Measurements from ENCODE around the gene ZNF746.

GRCh38 chr7:149457766-149458165 is 39.8 kb downstream of the ZNF746 start:
- TF ChIP-seq CTCF (tag by site-specific recombination; IDR thresholded peaks at IDR 0.05) (no peak), ZNF132 (tag by site-specific recombination; IDR thresholded peaks at IDR 0.05; ENCODE audit: borderline replicate concordance) (no peak), TCF7L2 (IDR thresholded peaks at IDR 0.05; ENCODE audit: borderline replicate concordance, low read depth, low read length) (no peak), ZNF639 (tag by site-specific recombination; IDR thresholded peaks at IDR 0.05) (no peak), ZNF624 (tag by site-specific recombination; IDR thresholded peaks at IDR 0.05) (no peak), ZNF214 (tag by site-specific recombination; IDR thresholded peaks at IDR 0.05; ENCODE audit: borderline replicate concordance) (no peak), ZNF776 (tag by site-specific recombination; IDR thresholded peaks at IDR 0.05; ENCODE audit: borderline replicate concordance) (no peak), ZEB2 (tag by site-specific recombination; IDR thresholded peaks at IDR 0.05) (no peak), YY1 (tag by site-specific recombination; IDR thresholded peaks at IDR 0.05) (no peak)
